Uterus (tissue), 2 donors: Measurements from ENCODE around the gene SEPTIN5.

ENCODE experiments used
- POLR2A ChIP-seq, 2 donors: fragments of 450-650 bp; IDR thresholded peaks; one replicate each; pipeline ENCODE4 v1.6.1; 2016; ENCODE audit warnings: antibody characterized with exemption in 2 of 2, mild to moderate bottlenecking in 1 of 2, moderate library complexity in 1 of 2
- TF ChIP-seq, protein P1 (sequence below), 4 experiments: fragments of 200-600 bp in 2 of 4; fragments of 450-650 bp in 2 of 4; sonication (generic) in 2 of 4; IDR thresholded peaks; one replicate each; pipeline ENCODE4 v1.5.1; 2016 to 2019; ENCODE audit warnings: antibody characterized with exemption in 4 of 4, mild to moderate bottlenecking in 2 of 4, moderate library complexity in 1 of 4

DNA sequence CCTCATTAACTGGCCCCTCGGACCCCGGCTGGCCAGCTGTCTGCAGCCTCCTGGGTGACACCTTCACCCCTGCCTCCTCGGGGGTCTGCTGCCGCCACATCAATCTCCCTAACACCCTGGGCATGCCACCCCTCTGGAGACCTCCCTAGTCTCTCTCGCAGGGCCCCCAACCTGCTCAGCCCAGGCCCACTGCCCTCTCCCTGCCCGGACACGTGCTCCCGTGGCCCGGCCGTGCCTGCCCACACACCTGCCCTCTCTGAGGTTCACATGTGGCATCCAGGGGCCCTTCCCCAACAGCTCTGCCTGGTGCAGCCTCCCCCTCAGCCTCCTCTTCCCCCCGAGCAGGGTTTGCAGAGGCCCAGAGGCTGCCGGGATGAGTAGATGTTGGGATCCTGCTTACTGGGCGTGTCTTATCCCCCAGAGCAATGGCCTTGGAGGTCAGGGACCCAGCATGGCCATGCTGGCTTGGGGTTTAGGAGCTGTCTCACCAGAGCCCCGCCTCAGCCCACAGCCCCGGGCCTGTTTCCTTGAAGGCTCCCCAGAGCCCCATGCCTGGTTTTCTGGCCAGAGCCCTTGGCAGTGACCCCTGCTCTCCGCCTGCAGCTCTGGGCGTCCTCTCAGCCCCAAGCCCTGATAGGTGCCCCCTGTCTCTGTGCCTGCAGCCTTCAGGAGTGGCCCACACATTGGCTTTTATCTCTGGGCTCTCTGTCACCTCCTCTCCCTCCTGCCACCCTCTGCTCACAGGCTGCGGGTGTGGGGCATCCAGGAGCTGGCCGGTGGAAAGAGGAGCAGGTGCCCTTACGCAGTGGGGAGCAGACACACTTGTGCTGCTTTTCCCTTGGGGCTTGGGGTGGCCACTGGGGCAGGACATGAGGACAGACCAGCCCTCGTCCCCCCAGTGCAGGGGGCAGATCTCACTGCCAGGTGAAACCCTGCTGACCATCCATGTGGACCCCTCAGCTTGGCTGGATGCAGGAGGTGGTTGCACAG is 25.7 kb upstream of the SEPTIN5 start:
- TF ChIP-seq, protein P1, sequence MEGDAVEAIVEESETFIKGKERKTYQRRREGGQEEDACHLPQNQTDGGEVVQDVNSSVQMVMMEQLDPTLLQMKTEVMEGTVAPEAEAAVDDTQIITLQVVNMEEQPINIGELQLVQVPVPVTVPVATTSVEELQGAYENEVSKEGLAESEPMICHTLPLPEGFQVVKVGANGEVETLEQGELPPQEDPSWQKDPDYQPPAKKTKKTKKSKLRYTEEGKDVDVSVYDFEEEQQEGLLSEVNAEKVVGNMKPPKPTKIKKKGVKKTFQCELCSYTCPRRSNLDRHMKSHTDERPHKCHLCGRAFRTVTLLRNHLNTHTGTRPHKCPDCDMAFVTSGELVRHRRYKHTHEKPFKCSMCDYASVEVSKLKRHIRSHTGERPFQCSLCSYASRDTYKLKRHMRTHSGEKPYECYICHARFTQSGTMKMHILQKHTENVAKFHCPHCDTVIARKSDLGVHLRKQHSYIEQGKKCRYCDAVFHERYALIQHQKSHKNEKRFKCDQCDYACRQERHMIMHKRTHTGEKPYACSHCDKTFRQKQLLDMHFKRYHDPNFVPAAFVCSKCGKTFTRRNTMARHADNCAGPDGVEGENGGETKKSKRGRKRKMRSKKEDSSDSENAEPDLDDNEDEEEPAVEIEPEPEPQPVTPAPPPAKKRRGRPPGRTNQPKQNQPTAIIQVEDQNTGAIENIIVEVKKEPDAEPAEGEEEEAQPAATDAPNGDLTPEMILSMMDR (IDR thresholded peaks at IDR 0.05) = no peak
- no peak for TF ChIP-seq POLR2A (IDR thresholded peaks at IDR 0.05)
